GM23338 (cell line): ENCODE measurements around the gene PEA15. TPM values are rescaled to one million over a fixed set of nuclear protein-coding genes. Genes with fewer than 3 reads are reported as not detected.

Experiments used
- ATAC-seq: fragments of 200-7000 bp; cut with Tn5 transposase; 3 replicates; pipeline ENCODE4 v1.9.1; 2020
- DNase-seq: peaks from one replicate; pipeline ENCODE4 v3.0.0-alpha.2; 2015; ENCODE audit warnings: low spot score
- H2AFZ ChIP-seq: fragments of 200-600 bp; sonication (generic); 2 replicates; pipeline ENCODE4 v1.8.0; 2016; ENCODE audit warnings: antibody characterized with exemption, mild to moderate bottlenecking, moderate library complexity
- H3F3A ChIP-seq: fragments of 200-600 bp; sonication (generic); replicated peaks from 2 replicates; pipeline ENCODE4 v1.8.0; 2017; ENCODE audit warnings: antibody characterized with exemption, mixed run types, low read depth
- H3K27ac ChIP-seq: fragments of 200-600 bp; sonication (generic); 2 replicates; pipeline ENCODE4 v1.6.1; 2016; ENCODE audit warnings: low read depth
- H3K27me3 ChIP-seq: fragments of 200-600 bp; sonication (generic); 2 replicates; pipeline ENCODE4 v1.8.0; 2016; ENCODE audit warnings: mild to moderate bottlenecking, mixed run types, moderate library complexity; ENCODE audit not compliant: insufficient read depth
- H3K36me3 ChIP-seq: fragments of 200-600 bp; sonication (generic); 2 replicates; pipeline ENCODE4 v1.8.0; 2016; ENCODE audit warnings: mild to moderate bottlenecking; ENCODE audit not compliant: insufficient read depth
- H3K4me1 ChIP-seq: fragments of 200-600 bp; sonication (generic); 2 replicates; pipeline ENCODE4 v1.8.0; 2016; ENCODE audit warnings: mild to moderate bottlenecking, moderate library complexity; ENCODE audit not compliant: insufficient read depth
- H3K4me2 ChIP-seq: fragments of 200-600 bp; sonication (generic); 2 replicates; pipeline ENCODE4 v1.7.1; 2017; ENCODE audit warnings: mixed run types
- H3K4me3 ChIP-seq: fragments of 200-600 bp; sonication (generic); 2 replicates; pipeline ENCODE4 v1.6.1; 2016; ENCODE audit warnings: mixed run types
- H3K79me2 ChIP-seq: fragments of 200-600 bp; sonication (generic); replicated peaks from 2 replicates; pipeline ENCODE4 v1.8.0; 2017; ENCODE audit warnings: mild to moderate bottlenecking; ENCODE audit not compliant: insufficient read depth
- H3K9me2 ChIP-seq: fragments of 200-600 bp; sonication (generic); 2 replicates; pipeline ENCODE4 v1.8.0; 2017; ENCODE audit not compliant: insufficient read depth
- H4K20me1 ChIP-seq: fragments of 200-600 bp; sonication (generic); replicated peaks from 2 replicates; pipeline ENCODE4 v1.8.0; 2017; ENCODE audit warnings: mild to moderate bottlenecking; ENCODE audit not compliant: insufficient read depth
- H3K27ac Mint-ChIP-seq: 2 replicates; pipeline ENCODE4 v1.8.0; 2020; ENCODE audit warnings: inconsistent platforms, mild to moderate bottlenecking, moderate library complexity, mixed read lengths
- H3K27me3 Mint-ChIP-seq: 3 replicates; pipeline ENCODE4 v1.8.0; 2022; ENCODE audit warnings: low read depth, mild to moderate bottlenecking, moderate library complexity, mixed read lengths, inconsistent platforms; ENCODE audit not compliant: insufficient read depth, poor library complexity
- H3K36me3 Mint-ChIP-seq: 3 replicates; pipeline ENCODE4 v1.8.0; 2021; ENCODE audit warnings: low read depth, mild to moderate bottlenecking, inconsistent platforms, moderate library complexity, mixed read lengths
- H3K4me1 Mint-ChIP-seq: 3 replicates; pipeline ENCODE4 v1.8.0; 2020; ENCODE audit warnings: mild to moderate bottlenecking, inconsistent platforms, mixed read lengths
- H3K4me3 Mint-ChIP-seq: 3 replicates; pipeline ENCODE4 v1.8.0; 2021; ENCODE audit warnings: moderate library complexity, mild to moderate bottlenecking, inconsistent platforms, mixed read lengths
- H3K9me3 Mint-ChIP-seq: 3 replicates; pipeline ENCODE4 v1.8.0; 2020; ENCODE audit warnings: moderate library complexity, mild to moderate bottlenecking, inconsistent platforms, mixed read lengths
- CREB1 ChIP-seq: fragments of 250-450 bp; sonication (Bioruptor Pico); IDR thresholded peaks from 2 replicates; pipeline ENCODE4 v1.5.0; 2020; ENCODE audit warnings: low read depth, mild to moderate bottlenecking, moderate library complexity
- EZH2 ChIP-seq: fragments of 200-600 bp; sonication (generic); IDR thresholded peaks from one replicate; pipeline ENCODE4 v1.8.0; 2017; ENCODE audit warnings: antibody characterized with exemption, mild to moderate bottlenecking, low read depth; ENCODE audit not compliant: unreplicated experiment
- EZH2phosphoT487 ChIP-seq: fragments of 200-600 bp; sonication (generic); IDR thresholded peaks from one replicate; pipeline ENCODE4 v1.8.1; 2018; ENCODE audit warnings: antibody characterized with exemption; ENCODE audit not compliant: unreplicated experiment
- JUNB ChIP-seq: IDR thresholded peaks from one replicate; pipeline ENCODE4 v1.6.1; 2016; ENCODE audit warnings: antibody characterized with exemption; ENCODE audit not compliant: unreplicated experiment
- NANOG ChIP-seq: IDR thresholded peaks from 2 replicates; pipeline ENCODE4 v1.6.1; 2016; ENCODE audit warnings: antibody characterized with exemption, borderline replicate concordance
- STAT1 ChIP-seq: IDR thresholded peaks from one replicate; pipeline ENCODE4 v1.6.1; 2016; ENCODE audit warnings: antibody characterized with exemption; ENCODE audit not compliant: unreplicated experiment
- ZNF114 ChIP-seq: fragments of 250-450 bp; sonication (Bioruptor Pico); IDR thresholded peaks from 2 replicates; pipeline ENCODE4 v1.5.0; 2020; ENCODE audit warnings: mild to moderate bottlenecking, moderate library complexity
- ZNF462 ChIP-seq: fragments of 250-450 bp; sonication (Bioruptor Pico); IDR thresholded peaks from 2 replicates; pipeline ENCODE4 v1.5.0; 2020; ENCODE audit warnings: mild to moderate bottlenecking, moderate library complexity
- polyA plus RNA-seq: library from polyadenylated mRNA; unstranded; fragments of >200 nt; fragmentation: Nextera tagmentation; extraction: Ambion mirVana; gene quantifications from 2 replicates; pipeline ENCODE4 v1.2.1, GENCODE V29; 2016
- total RNA-seq: library from RNA; depleted of rRNA; stranded (reverse); fragments of >200 nt; shearing (Covaris generic); gene quantifications from 2 replicates; pipeline ENCODE4 v1.2.3, GENCODE V29; 2014

PEA15 gene
- total and polyA plus RNA-seq, 2 experiments from 2014 or later: 60.3 to 80.8 TPM

GRCh38 chr1:160220301-160220700, 15.1 kb downstream of the PEA15 start (continued):
- no peak for TF ChIP-seq ZNF462 (CRISPR knock-in tag)

GRCh38 chr1:160221089-160221488, 15.9 kb downstream of the PEA15 start:
- H3K27me3 Mint-ChIP-seq: no peaks in the 10 kb centered on the region
- Histone ChIP-seq H3K36me3 (peaks cover 50% of the 10 kb centered on the region), H3K79me2 (no peaks in the 10 kb centered on the region), H4K20me1 (peaks cover 6% of the 10 kb centered on the region), H3K27ac (0 out of 2 replicates have a peak overlapping the region, but pooled peaks have one; percentile 48), H3K27me3 (no peaks in the 10 kb centered on the region), H3K9me2 (no peaks in the 10 kb centered on the region), H3K4me2 (no peak overlapping the region), H3F3A (peaks cover 6% of the 10 kb centered on the region; the same call in 1 of the 2 replicates), H2AFZ (no peak overlapping the region), H3K4me1 (peaks cover 11% of the 10 kb centered on the region; the same call in 1 of the 2 replicates), H3K4me3 (no peak overlapping the region)
- H3K9me3 Mint-ChIP-seq: no peaks in the 10 kb centered on the region
- H3K4me3 Mint-ChIP-seq: no peak overlapping the region
- DNase-seq: no peak
- peaks cover 28% of the 10 kb centered on the region for H3K4me1 Mint-ChIP-seq
- no peak for ATAC-seq
- H3K36me3 Mint-ChIP-seq: peaks cover 79% of the 10 kb centered on the region
- H3K27ac Mint-ChIP-seq: no peak overlapping the region
- TF ChIP-seq NANOG: no peak
- no peak for TF ChIP-seq CREB1 (CRISPR knock-in tag)
- TF ChIP-seq ZNF462 (CRISPR knock-in tag): no peak
- no peak for TF ChIP-seq EZH2
- TF ChIP-seq ZNF114: no peak
- TF ChIP-seq STAT1: no peak
- TF ChIP-seq JUNB: no peak
- no peak for TF ChIP-seq EZH2phosphoT487
